GM21390 (cell line): ENCODE results near the gene ATP6V1B1.

Experiments used
- ATAC-seq: cut with Tn5 transposase; IDR thresholded peaks from one replicate; pipeline ENCODE4 v1.9.1; 2021; ENCODE audit not compliant: unreplicated experiment

ATP6V1B1 gene

GRCh38 chr2:70943205-70943871, 7.6 kb downstream of the ATP6V1B1 start:
- no peak for ATAC-seq

GRCh38 chr2:70944111-70944690, 8.5 kb downstream of the ATP6V1B1 start:
- no peak for ATAC-seq

- no peak for ATAC-seq
Observed at GRCh38 chr2:70946832-70947442, 11.2 kb downstream of the ATP6V1B1 start.

GRCh38 chr2:70947556-70948184, 12.0 kb downstream of the ATP6V1B1 start:
- no peak for ATAC-seq

- peak; percentile 81 for ATAC-seq
Observed at GRCh38 chr2:70948337-70949003, 12.8 kb downstream of the ATP6V1B1 start.

GRCh38 chr2:70949086-70949485, 13.4 kb downstream of the ATP6V1B1 start:
- no peak for ATAC-seq

GRCh38 chr2:70954886-70955285, 19.2 kb downstream of the ATP6V1B1 start:
- no peak for ATAC-seq

GRCh38 chr2:70956141-70956540, 20.4 kb downstream of the ATP6V1B1 start:
- ATAC-seq = no peak

- ATAC-seq = no peak
Observed at GRCh38 chr2:70957798-70958197, 22.1 kb downstream of the ATP6V1B1 start.

- ATAC-seq = no peak
Observed at GRCh38 chr2:70958759-70959158, 23.1 kb downstream of the ATP6V1B1 start.

GRCh38 chr2:70959271-70959761, 23.6 kb downstream of the ATP6V1B1 start:
- ATAC-seq = no peak

- ATAC-seq = no peak
Observed at GRCh38 chr2:70959851-70960832, 24.4 kb downstream of the ATP6V1B1 start.

GRCh38 chr2:70960833-70961647, 25.3 kb downstream of the ATP6V1B1 start:
- ATAC-seq = no peak

GRCh38 chr2:70961648-70961994, 25.9 kb downstream of the ATP6V1B1 start:
- ATAC-seq = no peak

GRCh38 chr2:70962211-70962884, 26.6 kb downstream of the ATP6V1B1 start:
- no peak for ATAC-seq

GRCh38 chr2:70962885-70963878, 27.5 kb downstream of the ATP6V1B1 start:
- no peak for ATAC-seq

- ATAC-seq = no peak
Observed at GRCh38 chr2:70964133-70964532, 28.4 kb downstream of the ATP6V1B1 start.
